ENCODE measurements around the gene KCNQ1. TPM values are rescaled to one million over a fixed set of nuclear protein-coding genes. Genes with fewer than 3 reads are reported as not detected.

The KCNQ1 gene
- total and polyA plus RNA-seq, 12 donors = 11.0 to 447 (median 320) TPM

DNA sequence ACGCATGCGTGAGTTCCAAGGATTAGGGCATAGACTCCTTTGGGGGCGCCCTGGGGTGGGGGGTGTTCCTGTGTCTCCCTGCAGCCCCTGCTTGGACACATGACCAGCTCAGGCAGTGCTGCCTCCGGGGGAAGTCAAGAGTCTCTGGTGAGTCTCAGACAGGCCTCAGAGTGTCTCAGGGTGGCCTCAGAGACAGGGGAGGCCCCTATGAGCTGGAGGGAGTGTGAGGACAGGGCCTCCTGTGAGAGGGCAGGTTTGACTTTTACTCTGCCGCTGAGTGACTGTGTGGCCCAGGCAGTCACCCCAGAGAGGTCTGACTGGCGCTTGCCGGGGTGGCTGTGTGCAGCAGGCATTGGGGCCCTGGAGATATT lies 296.2 kb downstream of the KCNQ1 start:
- DNase-seq = peak in 2 of 7 donors; percentile 18 to 46
- H3K27me3 ChIP-seq = no peaks in the 10 kb centered on the region
- H3K27ac ChIP-seq = peak overlapping the region in 4 of 5 donors; percentile 65 to 83 (median 75)
- intact Hi-C loops (cut with DNase I) = no loop called here
- peaks cover 31 to 49% of the 10 kb centered on the region in 2 donors for H3K4me1 ChIP-seq (replicated peaks in 1 of 2)
- H3K36me3 ChIP-seq (replicated peaks in 1 of 2) = no peaks in the 10 kb centered on the region
- H3K4me3 ChIP-seq = no peak overlapping the region
- no peaks in the 10 kb centered on the region for H3K9me3 ChIP-seq (replicated peaks in 1 of 3)
- TF ChIP-seq CTCF (IDR thresholded peaks at IDR 0.05) = no peak
- no peak for TF ChIP-seq POLR2A (IDR thresholded peaks at IDR 0.05)
- WGBS, 4 donors = 68 to 80% (median 73%) methylated on average over 4 to 7 of the region's 7 CpGs

DNA sequence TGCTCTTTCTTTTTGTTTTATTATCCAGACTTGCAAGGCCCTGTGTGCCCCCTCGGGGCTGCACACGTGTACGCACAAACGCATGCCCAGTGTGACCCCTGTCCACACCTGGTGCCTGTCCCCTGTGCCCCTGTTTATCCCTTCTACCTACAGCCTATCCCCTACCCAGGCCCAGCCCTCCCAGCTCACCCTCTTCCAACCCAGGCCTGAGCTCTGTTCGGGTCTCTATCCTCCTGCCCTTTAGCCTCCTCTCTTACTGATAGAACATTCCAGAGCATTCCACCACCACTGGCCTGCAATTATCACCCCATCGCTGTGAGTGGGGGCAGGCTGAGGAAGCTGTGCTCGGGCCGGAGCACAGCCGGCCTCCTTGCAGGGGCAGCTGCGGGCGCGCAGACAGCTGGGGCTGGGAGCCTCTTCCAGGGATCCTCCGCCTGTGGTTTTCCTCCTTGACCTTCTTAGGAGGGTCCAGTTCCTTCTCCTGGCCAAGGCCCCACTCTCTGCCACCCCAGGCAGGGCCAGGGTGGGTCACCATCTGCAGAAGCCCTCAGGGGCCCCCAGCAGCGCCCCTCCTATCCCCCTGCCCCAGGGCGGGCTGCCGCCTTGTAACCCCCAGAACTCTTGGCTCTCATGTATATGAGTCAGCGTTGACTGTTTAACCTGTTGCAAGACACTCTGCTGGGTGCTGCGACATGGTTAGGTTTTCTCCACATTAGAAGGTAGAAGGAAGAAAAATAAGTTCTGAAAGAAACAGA lies 296.7 kb downstream of the KCNQ1 start:
- peak in 4 of 7 donors; percentile 38 to 66 (median 62) for DNase-seq
- H3K4me3 ChIP-seq = no peak overlapping the region
- 28 to 66% (median 34%) methylated on average over 15 to 18 of the region's 18 CpGs for WGBS, 4 donors

GRCh38 chr11:2742201-2742600 lies 297.4 kb downstream of the KCNQ1 start:
- Histone ChIP-seq H3K27me3 (no peaks in the 10 kb centered on the region), H3K9me3 (replicated peaks in 1 of 3) (no peaks in the 10 kb centered on the region), H3K27ac (peak overlapping the region in 4 of 5 donors; percentile 65 to 83 (median 75)), H3K4me1 (replicated peaks in 1 of 2) (peaks cover 24 to 42% of the 10 kb centered on the region in 2 donors), H3K4me3 (no peak overlapping the region), H3K36me3 (replicated peaks in 1 of 2) (no peaks in the 10 kb centered on the region)
- DNase-seq = peak in 1 of 7 donors; percentile 20
- WGBS, 4 donors = 90 to 100% (median 98%) methylated on average over 2 to 5 of the region's 5 CpGs
- intact Hi-C loops (cut with DNase I) = no loop called here
- TF ChIP-seq POLR2A (IDR thresholded peaks at IDR 0.05) = no peak
- no peak for TF ChIP-seq CTCF (IDR thresholded peaks at IDR 0.05)

More for the DNA sequence above, 296.7 kb downstream of the KCNQ1 start:
- Histone ChIP-seq H3K9me3 (replicated peaks in 1 of 3) (no peaks in the 10 kb centered on the region), H3K4me1 (replicated peaks in 1 of 2) (peaks cover 31 to 45% of the 10 kb centered on the region in 2 donors), H3K36me3 (replicated peaks in 1 of 2) (no peaks in the 10 kb centered on the region), H3K27me3 (no peaks in the 10 kb centered on the region), H3K27ac (peak overlapping the region in 4 of 5 donors; percentile 65 to 83 (median 75))
- intact Hi-C loops (cut with DNase I) = no loop called here
- no peak for TF ChIP-seq CTCF (IDR thresholded peaks at IDR 0.05)
- no peak for TF ChIP-seq POLR2A (IDR thresholded peaks at IDR 0.05)

DNA sequence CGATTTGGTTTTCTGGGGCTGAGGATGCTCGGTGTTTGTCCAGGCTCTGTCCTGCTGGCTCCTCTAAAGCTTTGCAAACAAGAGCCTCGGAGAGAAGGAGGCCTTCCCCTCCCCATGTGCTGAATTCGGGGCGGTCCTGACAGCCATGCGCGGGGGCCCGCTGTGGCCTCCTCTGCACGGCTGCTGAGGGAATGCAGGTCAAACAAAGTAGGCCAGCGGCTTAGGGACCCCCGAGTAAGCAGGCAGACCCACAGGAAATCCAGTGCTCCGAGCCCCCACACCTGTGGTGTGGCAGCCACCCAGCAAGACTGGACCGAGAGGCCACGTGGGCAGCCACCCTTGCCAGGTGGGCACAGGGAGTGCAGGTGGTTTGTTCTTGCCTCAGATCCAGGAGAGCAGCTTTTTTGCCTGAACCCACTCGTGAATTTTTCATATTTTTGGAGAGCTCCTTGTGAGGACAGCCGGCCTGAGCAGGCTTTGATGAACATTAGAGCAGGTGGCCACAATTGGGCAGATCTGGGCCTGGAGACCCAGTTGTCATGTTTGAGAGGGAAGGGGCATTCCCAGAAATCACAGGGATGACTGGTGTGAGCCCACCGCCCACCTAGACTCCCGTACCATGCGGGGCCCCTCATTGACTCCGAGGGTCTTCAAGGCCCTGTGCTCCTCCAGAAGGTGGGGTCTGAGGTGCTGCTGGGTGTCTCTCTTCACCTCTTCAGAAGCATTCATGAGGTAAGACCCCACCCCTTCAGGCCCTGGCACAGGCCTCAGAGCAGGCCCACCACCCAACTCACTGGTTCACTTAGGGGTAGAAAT lies 298.0 kb downstream of the KCNQ1 start:
- Histone ChIP-seq H3K27ac (peak overlapping the region in 3 of 5 donors; percentile 68 to 83 (median 82)), H3K4me1 (replicated peaks in 1 of 2) (peaks cover 18 to 42% of the 10 kb centered on the region in 2 donors), H3K27me3 (no peaks in the 10 kb centered on the region), H3K4me3 (no peak overlapping the region), H3K36me3 (replicated peaks in 1 of 2) (no peaks in the 10 kb centered on the region), H3K9me3 (replicated peaks in 1 of 3) (no peaks in the 10 kb centered on the region)
- peak in 2 of 7 donors; percentile 11 to 15 for DNase-seq
- no peak for TF ChIP-seq CTCF (IDR thresholded peaks at IDR 0.05)
- TF ChIP-seq POLR2A (IDR thresholded peaks at IDR 0.05) = no peak
- intact Hi-C loops (cut with DNase I) = no loop called here
- 85 to 94% (median 91%) methylated on average over 10 to 20 of the region's 20 CpGs for WGBS, 4 donors

All from adrenal gland (tissue), 12 donors.